HG02885 (cell line): Measurements from ENCODE around the gene TLR8.
"Not testable (repeated sequence)": the region's sequence is repeated elsewhere in the genome, so short reads cannot be mapped to it uniquely, and the experiment has no call there.

ENCODE experiments used
- ATAC-seq: cut with Tn5 transposase; IDR thresholded peaks from one replicate; pipeline ENCODE4 v1.9.1; 2021; ENCODE audit warnings: mild to moderate bottlenecking; ENCODE audit not compliant: unreplicated experiment, poor library complexity

TLR8 gene

GRCh38 chrX:12944452-12944851 lies 38.0 kb downstream of the TLR8 start:
- not testable (repeated sequence) for ATAC-seq

- ATAC-seq = no peak
These were observed 39.1 kb downstream of the TLR8 start for GRCh38 chrX:12945494-12945893.

- ATAC-seq = no peak
These were observed 40.0 kb downstream of the TLR8 start for GRCh38 chrX:12946406-12946805.

- peak; percentile 41 for ATAC-seq
These were observed 40.6 kb downstream of the TLR8 start for GRCh38 chrX:12946838-12947544.

- no peak for ATAC-seq
These were observed 41.3 kb downstream of the TLR8 start for GRCh38 chrX:12947545-12948235.

- no peak for ATAC-seq
These were observed 42.1 kb downstream of the TLR8 start for GRCh38 chrX:12948495-12948894.

- peak; percentile 2 for ATAC-seq
These were observed 42.9 kb downstream of the TLR8 start for GRCh38 chrX:12949205-12949926.

GRCh38 chrX:12949927-12950656 lies 43.7 kb downstream of the TLR8 start:
- peak; percentile 64 for ATAC-seq

- ATAC-seq = peak; percentile 50
These were observed 44.6 kb downstream of the TLR8 start for GRCh38 chrX:12950851-12951594.

GRCh38 chrX:12951595-12951975 lies 45.2 kb downstream of the TLR8 start:
- no peak for ATAC-seq

- ATAC-seq = no peak
These were observed 47.0 kb downstream of the TLR8 start for GRCh38 chrX:12953420-12953819.

GRCh38 chrX:12954376-12954775 lies 48.0 kb downstream of the TLR8 start:
- no peak for ATAC-seq

GRCh38 chrX:12954981-12955380 lies 48.6 kb downstream of the TLR8 start:
- no peak for ATAC-seq

GRCh38 chrX:12955882-12956703 lies 49.7 kb downstream of the TLR8 start:
- peak; percentile 43 for ATAC-seq

- ATAC-seq = peak; percentile 81
These were observed 50.5 kb downstream of the TLR8 start for GRCh38 chrX:12956704-12957534.

- no peak for ATAC-seq
These were observed 51.6 kb downstream of the TLR8 start for GRCh38 chrX:12958059-12958458.

GRCh38 chrX:12958461-12958860 lies 52.0 kb downstream of the TLR8 start:
- ATAC-seq = no peak

- no peak for ATAC-seq
These were observed 54.8 kb downstream of the TLR8 start for GRCh38 chrX:12961196-12961718.
